Spinal cord (tissue), 10 donors: Measurements from ENCODE around the gene C2orf66. TPM values are rescaled to one million over a fixed set of nuclear protein-coding genes. Genes with fewer than 3 reads are reported as not detected.
A peak's percentile ranks its signal among the peaks of the same experiment; 100 is the strongest.

ENCODE experiments used
- DNase-seq, 6 donors: peaks; one replicate each; pipeline versions ENCODE4 v3.0.0 to v3.0.0-alpha.2; 2013 to 2015; ENCODE audit warnings: low spot score in 6 of 6, low read depth in 4 of 6
- H3K27ac ChIP-seq: one replicate; pipeline ENCODE4 v1.5.1; 2013; ENCODE audit warnings: low read depth, low read length, control low read depth
- H3K27me3 ChIP-seq: one replicate; pipeline ENCODE4 v1.6.1; 2013; ENCODE audit warnings: low read length; ENCODE audit not compliant: control insufficient read depth, insufficient read depth
- H3K36me3 ChIP-seq: one replicate; pipeline ENCODE4 v1.6.1; 2013; ENCODE audit warnings: low read length; ENCODE audit not compliant: control insufficient read depth, insufficient read depth
- H3K4me1 ChIP-seq: one replicate; pipeline ENCODE4 v1.6.1; 2013; ENCODE audit warnings: low read length; ENCODE audit not compliant: control insufficient read depth, insufficient read depth
- H3K4me3 ChIP-seq: one replicate; pipeline ENCODE4 v1.5.1; 2013; ENCODE audit warnings: low read depth, low read length, control low read depth
- H3K9me3 ChIP-seq: one replicate; pipeline ENCODE4 v1.6.1; 2013; ENCODE audit warnings: low read length; ENCODE audit not compliant: control insufficient read depth, insufficient read depth
- WGBS: methylation state at CpG from one replicate; pipeline ENCODE4 v1.1.5; 2013; ENCODE audit warnings: missing lambda C conversion rate; ENCODE audit not compliant: insufficient coverage; 5-methylcytosine and 5-hydroxymethylcytosine counted together
- long read RNA-seq, 4 donors: transcript quantifications; one replicate each; lab custom pipeline, GENCODE V29; 2026
- polyA plus RNA-seq, 2 donors: library from polyadenylated mRNA; unstranded; fragments of 120-200 nt; gene quantifications; one replicate each; pipeline ENCODE4 v1.2.1, GENCODE V29; 2013; ENCODE audit not compliant: insufficient read length in 2 of 2
- total RNA-seq, 2 donors: library from RNA; depleted of rRNA in 1 of 2; stranded (reverse); fragments of 120-200 nt in 1 of 2; fragments of >200 nt in 1 of 2; gene quantifications; one replicate each; pipeline versions ENCODE4 v1.2.3 to v1.2.4, GENCODE V29; 2013 to 2014
- donor health status: healthy.

Gene C2orf66
- total RNA-seq (1 to 10 TPM in 1 of 2 donors, under 1 TPM in 1; 0.28 to 1.9 TPM), polyA plus RNA-seq (1 to 10 TPM; 1.4 to 3.0 TPM)
- long read RNA-seq, donor 1: 0 reads
- long read RNA-seq, donor 2: 0 reads
- long read RNA-seq, donor 3: 0 reads
- long read RNA-seq, donor 4: 0 reads

DNA sequence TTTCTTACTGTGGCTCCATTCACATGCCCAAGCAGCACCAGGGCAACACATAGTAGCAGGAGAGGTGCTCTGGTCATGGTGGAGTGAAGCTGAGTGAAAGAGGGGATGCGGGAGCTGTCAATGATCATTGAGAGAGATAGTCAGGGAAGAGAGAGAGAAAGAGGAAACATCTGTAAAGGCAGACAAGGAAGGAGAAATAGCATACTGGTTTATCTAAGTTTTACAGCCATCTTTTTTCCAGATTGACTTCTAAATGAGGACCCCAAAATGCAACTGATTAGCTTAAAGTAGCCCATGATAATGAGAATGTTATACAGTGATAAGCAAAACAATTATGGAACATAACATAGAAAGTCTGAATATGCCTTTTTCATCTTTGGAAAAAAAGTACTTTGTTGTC is at the start of gene C2orf66:
C2orf66 (minus strand) TSS at position 96 of the 400 bp plus-strand sequence; CDS start at position 77, 19 bp downstream.
- Histone ChIP-seq H3K9me3 (no peaks in the 10 kb centered on the region), H3K27ac (no peak within 1 kb of the TSS), H3K36me3 (no peaks in the 10 kb centered on the region), H3K27me3 (no peaks in the 10 kb centered on the region), H3K4me3 (no peak within 1 kb of the TSS), H3K4me1 (no peaks in the 10 kb centered on the region)
- 80% methylated on average over 1 of the region's 1 CpG for WGBS
- DNase-seq: no peak

DNA sequence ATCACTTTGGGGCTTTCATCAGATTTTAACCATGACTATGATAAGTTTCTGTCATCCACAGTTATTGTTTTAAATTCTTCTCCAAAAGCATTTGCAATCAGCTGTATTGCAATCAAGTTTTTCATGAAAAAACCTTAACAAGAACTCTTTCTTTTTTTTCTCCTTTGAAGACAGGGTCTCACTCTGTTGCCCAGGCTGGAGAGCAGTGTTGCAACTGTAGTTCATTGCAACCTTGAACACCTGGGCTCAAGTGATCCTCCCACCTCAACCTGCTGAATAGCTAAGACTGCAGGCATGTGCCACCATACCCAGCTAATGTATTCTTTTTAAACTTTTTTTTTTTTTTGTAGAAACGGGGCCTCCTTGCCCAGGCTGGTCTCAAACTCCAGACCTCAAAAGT is 45.5 kb upstream of the C2orf66 start:
- Histone ChIP-seq H3K4me1 (no peaks in the 10 kb centered on the region), H3K27me3 (no peaks in the 10 kb centered on the region), H3K9me3 (peaks cover 2% of the 10 kb centered on the region), H3K4me3 (no peak overlapping the region), H3K36me3 (no peaks in the 10 kb centered on the region), H3K27ac (no peak overlapping the region)
- WGBS: no CpG with 5 or more reads among the region's 1 CpG
- no peak for DNase-seq

- Histone ChIP-seq H3K27me3 (no peaks in the 10 kb centered on the region), H3K4me1 (no peaks in the 10 kb centered on the region), H3K9me3 (no peaks in the 10 kb centered on the region), H3K36me3 (no peaks in the 10 kb centered on the region), H3K4me3 (no peak overlapping the region), H3K27ac (no peak overlapping the region)
- no CpG with 5 or more reads among the region's 4 CpGs for WGBS
- DNase-seq: no peak
Observed at GRCh38 chr2:196853301-196854087, 44.3 kb upstream of the C2orf66 start.

GRCh38 chr2:196851088-196851487 is 41.9 kb upstream of the C2orf66 start:
- no peak for DNase-seq
- Histone ChIP-seq H3K9me3 (no peaks in the 10 kb centered on the region), H3K4me3 (no peak overlapping the region), H3K27ac (no peak overlapping the region), H3K4me1 (no peaks in the 10 kb centered on the region), H3K27me3 (no peaks in the 10 kb centered on the region), H3K36me3 (no peaks in the 10 kb centered on the region)
- no CpG with 5 or more reads among the region's 1 CpG for whole genome bisulfite sequencing

DNA sequence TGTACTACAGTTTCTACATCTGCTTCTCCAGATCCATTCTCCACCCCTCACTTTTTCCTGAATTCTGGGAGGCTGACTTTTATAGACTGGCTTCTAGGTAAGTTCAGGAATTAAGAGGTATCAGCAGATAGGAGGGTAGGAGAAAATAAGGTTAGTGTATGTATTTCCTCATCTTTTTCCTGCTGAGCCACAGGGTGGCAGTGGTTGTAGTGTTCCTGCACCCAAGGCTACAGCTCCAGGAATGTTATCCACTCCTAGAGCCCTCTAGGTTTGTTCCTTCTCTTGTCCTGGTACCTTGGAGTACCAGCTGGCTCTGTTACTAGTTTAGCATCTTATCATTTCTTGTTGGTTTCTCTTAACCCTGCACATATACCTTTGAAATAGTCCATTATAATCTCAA is 40.7 kb upstream of the C2orf66 start:
- H3K36me3 ChIP-seq: no peaks in the 10 kb centered on the region
- no peaks in the 10 kb centered on the region for H3K27me3 ChIP-seq
- H3K27ac ChIP-seq: no peak overlapping the region
- H3K4me3 ChIP-seq: no peak overlapping the region
- no peaks in the 10 kb centered on the region for H3K4me1 ChIP-seq
- DNase-seq: peak in 3 of 6 donors; percentile 19 to 76 (median 35)
- no peaks in the 10 kb centered on the region for H3K9me3 ChIP-seq

GRCh38 chr2:196846295-196846694 is 37.1 kb upstream of the C2orf66 start:
- Histone ChIP-seq H3K4me1 (no peaks in the 10 kb centered on the region), H3K27ac (no peak overlapping the region), H3K36me3 (peaks cover 3% of the 10 kb centered on the region), H3K4me3 (no peak overlapping the region), H3K27me3 (no peaks in the 10 kb centered on the region), H3K9me3 (no peaks in the 10 kb centered on the region)
- DNase-seq: no peak

- H3K36me3 ChIP-seq: peaks cover 4% of the 10 kb centered on the region
- no peak overlapping the region for H3K27ac ChIP-seq
- no peaks in the 10 kb centered on the region for H3K9me3 ChIP-seq
- no CpG with 5 or more reads among the region's 3 CpGs for WGBS
- DNase-seq: no peak
- no peak overlapping the region for H3K4me3 ChIP-seq
- no peaks in the 10 kb centered on the region for H3K27me3 ChIP-seq
- H3K4me1 ChIP-seq: no peaks in the 10 kb centered on the region
Observed at GRCh38 chr2:196845371-196845770, 36.2 kb upstream of the C2orf66 start.

DNA sequence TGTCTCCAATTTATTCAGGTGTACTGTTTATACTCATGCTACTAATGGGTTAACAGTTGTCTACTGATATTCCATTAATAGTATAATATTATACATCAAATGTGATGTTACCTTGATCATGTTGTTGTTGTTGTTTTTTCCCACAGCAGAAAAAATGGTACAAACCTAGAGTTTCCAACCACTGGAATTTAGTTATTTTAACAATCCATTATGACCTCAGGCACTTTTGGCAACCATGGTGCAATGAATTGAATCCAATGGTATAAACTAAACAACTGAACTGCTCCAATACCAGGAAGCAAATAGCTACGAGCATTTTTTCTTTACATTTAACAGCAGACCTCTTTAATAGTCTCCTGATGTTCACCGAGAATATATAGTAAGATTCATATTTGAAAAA is 31.0 kb upstream of the C2orf66 start:
- Histone ChIP-seq H3K27me3 (no peaks in the 10 kb centered on the region), H3K36me3 (peaks cover 11% of the 10 kb centered on the region), H3K4me3 (no peak overlapping the region), H3K4me1 (no peaks in the 10 kb centered on the region), H3K27ac (no peak overlapping the region), H3K9me3 (no peaks in the 10 kb centered on the region)
- no CpG with 5 or more reads among the region's 2 CpGs for WGBS
- DNase-seq: no peak

GRCh38 chr2:196839574-196839973 is 30.4 kb upstream of the C2orf66 start:
- Histone ChIP-seq H3K4me1 (no peaks in the 10 kb centered on the region), H3K9me3 (no peaks in the 10 kb centered on the region), H3K27me3 (no peaks in the 10 kb centered on the region), H3K4me3 (no peak overlapping the region), H3K27ac (no peak overlapping the region), H3K36me3 (peaks cover 11% of the 10 kb centered on the region)
- DNase-seq: no peak
- 80% methylated on average over 1 of the region's 2 CpGs for WGBS

GRCh38 chr2:196836440-196836839 is 27.3 kb upstream of the C2orf66 start:
- no peaks in the 10 kb centered on the region for H3K9me3 ChIP-seq
- no peak overlapping the region for H3K27ac ChIP-seq
- DNase-seq: no peak
- no peak overlapping the region for H3K4me3 ChIP-seq
- H3K4me1 ChIP-seq: no peaks in the 10 kb centered on the region
- H3K36me3 ChIP-seq: peaks cover 9% of the 10 kb centered on the region
- H3K27me3 ChIP-seq: no peaks in the 10 kb centered on the region
